WTC11 (cell line): ENCODE data around the gene SACS.

Source experiments
- CTCF ChIP-seq: fragments of 200-600 bp; IDR thresholded peaks from 2 replicates; pipeline ENCODE4 v1.8.0; 2022; ENCODE audit warnings: antibody characterized with exemption
- ELF4 ChIP-seq: sonication (generic); formaldehyde crosslinking; IDR thresholded peaks from 2 replicates; pipeline ENCODE4 v1.8.1; 2022; ENCODE audit warnings: low read depth, mild to moderate bottlenecking, moderate library complexity, missing genetic modification reagents
- MYBL2 ChIP-seq: sonication (generic); formaldehyde crosslinking; IDR thresholded peaks from 2 replicates; pipeline ENCODE4 v1.8.1; 2023; ENCODE audit warnings: mild to moderate bottlenecking, moderate library complexity, missing genetic modification reagents
- TCF7 ChIP-seq: sonication (generic); formaldehyde crosslinking; IDR thresholded peaks from 2 replicates; pipeline ENCODE4 v1.8.0; 2022; ENCODE audit warnings: mild to moderate bottlenecking, low read depth, missing genetic modification reagents, moderate library complexity
- TEAD4 ChIP-seq: sonication (generic); formaldehyde crosslinking; IDR thresholded peaks from 2 replicates; pipeline ENCODE4 v1.8.0; 2022; ENCODE audit warnings: mild to moderate bottlenecking, missing genetic modification reagents
- USF2 ChIP-seq: sonication (generic); formaldehyde crosslinking; IDR thresholded peaks from 2 replicates; pipeline ENCODE4 v1.8.1; 2023; ENCODE audit warnings: mild to moderate bottlenecking, missing genetic modification reagents, moderate library complexity

- TF ChIP-seq TEAD4 (CRISPR knock-in tag) = no peak
- TF ChIP-seq MYBL2 (CRISPR knock-in tag) = no peak
- TF ChIP-seq TCF7 (CRISPR knock-in tag) = no peak
- TF ChIP-seq CTCF = no peak
- TF ChIP-seq USF2 (CRISPR knock-in tag) = no peak
- TF ChIP-seq ELF4 (CRISPR knock-in tag) = no peak
These were observed 43.6 kb upstream of the SACS start for GRCh38 chr13:23477101-23477500.
